Parathyroid adenoma (tissue), 2 donors: ENCODE measurements around the gene TMSB10.
A peak's percentile ranks its signal among the peaks of the same experiment; 100 is the strongest.

Experiments
- H2AFZ ChIP-seq: fragments of 300-600 bp; sonication (generic); one replicate; pipeline ENCODE4 v1.7.0; 2017; ENCODE audit warnings: antibody characterized with exemption, mild to moderate bottlenecking
- H3K27ac ChIP-seq: fragments of 300-600 bp; sonication (generic); one replicate; pipeline ENCODE4 v1.7.0; 2017
- H3K27me3 ChIP-seq: fragments of 300-600 bp; sonication (generic); one replicate; pipeline ENCODE4 v1.7.0; 2017; ENCODE audit warnings: low read length; ENCODE audit not compliant: control insufficient read depth, insufficient read depth
- H3K36me3 ChIP-seq: fragments of 300-600 bp; sonication (generic); one replicate; pipeline ENCODE4 v1.7.0; 2017; ENCODE audit warnings: low read length; ENCODE audit not compliant: control insufficient read depth, insufficient read depth
- H3K4me1 ChIP-seq: fragments of 300-600 bp; sonication (generic); one replicate; pipeline ENCODE4 v1.7.0; 2017; ENCODE audit warnings: control low read depth
- H3K4me2 ChIP-seq: fragments of 300-600 bp; sonication (generic); one replicate; pipeline ENCODE4 v1.7.0; 2017; ENCODE audit warnings: low read length
- H3K4me3 ChIP-seq: fragments of 300-600 bp; sonication (generic); one replicate; pipeline ENCODE4 v1.7.0; 2017; ENCODE audit warnings: low read depth, low read length
- H3K79me2 ChIP-seq: fragments of 300-600 bp; sonication (generic); one replicate; pipeline ENCODE4 v1.7.0; 2017; ENCODE audit warnings: control low read depth
- H3K9ac ChIP-seq: fragments of 300-600 bp; sonication (generic); one replicate; pipeline ENCODE4 v1.7.0; 2017; ENCODE audit warnings: mild to moderate bottlenecking
- H3K9me3 ChIP-seq: fragments of 300-600 bp; sonication (generic); one replicate; pipeline ENCODE4 v1.7.0; 2017; ENCODE audit warnings: low read length; ENCODE audit not compliant: control insufficient read depth
- TF ChIP-seq, protein P1 (sequence below): fragments of 300-600 bp; sonication (generic); IDR thresholded peaks from one replicate; pipeline ENCODE4 v1.7.0; 2017; ENCODE audit warnings: antibody characterized with exemption, mild to moderate bottlenecking
- donor health status: primary hyperparathyroidism.

TMSB10 gene

DNA sequence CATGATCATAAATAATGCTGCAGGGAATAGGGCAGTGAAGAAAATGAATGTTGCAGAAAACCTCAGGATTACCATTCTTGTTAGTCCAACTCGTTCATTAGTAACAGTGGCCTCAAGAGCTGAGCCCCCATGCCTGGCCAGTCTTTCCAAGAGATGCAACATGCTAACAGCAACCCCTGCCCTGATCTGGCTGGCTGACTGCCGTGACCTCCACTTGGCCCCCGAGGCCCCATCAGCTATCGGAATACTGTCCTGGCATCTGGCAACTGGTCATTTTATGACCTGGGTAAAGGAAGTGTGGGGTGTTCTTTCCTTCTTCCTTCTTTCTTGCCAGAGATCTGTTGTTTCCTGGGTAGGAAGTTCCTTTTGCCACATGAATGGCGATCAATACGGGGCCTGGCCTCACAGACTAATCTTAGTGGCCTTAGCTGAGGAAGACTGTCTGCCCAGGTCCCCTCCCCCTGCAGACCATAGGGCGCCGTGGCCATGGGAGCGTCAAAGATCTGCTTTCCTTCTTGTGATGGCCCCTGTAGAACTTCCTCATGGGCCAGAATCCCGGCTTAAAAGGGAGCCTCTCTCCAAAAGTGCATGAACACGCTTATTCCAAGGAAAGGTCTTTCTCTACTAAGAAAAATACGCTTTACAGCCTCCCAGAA, 14.0 kb upstream of the TMSB10 start:
- H3K4me3 ChIP-seq: no peak overlapping the region
- H3K36me3 ChIP-seq: no peaks in the 10 kb centered on the region
- H3K9ac ChIP-seq: no peak overlapping the region
- H2AFZ ChIP-seq: no peak overlapping the region
- no peaks in the 10 kb centered on the region for H3K4me1 ChIP-seq
- no peaks in the 10 kb centered on the region for H3K27me3 ChIP-seq
- H3K27ac ChIP-seq: no peak overlapping the region
- TF ChIP-seq, protein P1, sequence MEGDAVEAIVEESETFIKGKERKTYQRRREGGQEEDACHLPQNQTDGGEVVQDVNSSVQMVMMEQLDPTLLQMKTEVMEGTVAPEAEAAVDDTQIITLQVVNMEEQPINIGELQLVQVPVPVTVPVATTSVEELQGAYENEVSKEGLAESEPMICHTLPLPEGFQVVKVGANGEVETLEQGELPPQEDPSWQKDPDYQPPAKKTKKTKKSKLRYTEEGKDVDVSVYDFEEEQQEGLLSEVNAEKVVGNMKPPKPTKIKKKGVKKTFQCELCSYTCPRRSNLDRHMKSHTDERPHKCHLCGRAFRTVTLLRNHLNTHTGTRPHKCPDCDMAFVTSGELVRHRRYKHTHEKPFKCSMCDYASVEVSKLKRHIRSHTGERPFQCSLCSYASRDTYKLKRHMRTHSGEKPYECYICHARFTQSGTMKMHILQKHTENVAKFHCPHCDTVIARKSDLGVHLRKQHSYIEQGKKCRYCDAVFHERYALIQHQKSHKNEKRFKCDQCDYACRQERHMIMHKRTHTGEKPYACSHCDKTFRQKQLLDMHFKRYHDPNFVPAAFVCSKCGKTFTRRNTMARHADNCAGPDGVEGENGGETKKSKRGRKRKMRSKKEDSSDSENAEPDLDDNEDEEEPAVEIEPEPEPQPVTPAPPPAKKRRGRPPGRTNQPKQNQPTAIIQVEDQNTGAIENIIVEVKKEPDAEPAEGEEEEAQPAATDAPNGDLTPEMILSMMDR: no peak
- no peak overlapping the region for H3K4me2 ChIP-seq
- H3K79me2 ChIP-seq: no peaks in the 10 kb centered on the region
- H3K9me3 ChIP-seq: no peaks in the 10 kb centered on the region

DNA sequence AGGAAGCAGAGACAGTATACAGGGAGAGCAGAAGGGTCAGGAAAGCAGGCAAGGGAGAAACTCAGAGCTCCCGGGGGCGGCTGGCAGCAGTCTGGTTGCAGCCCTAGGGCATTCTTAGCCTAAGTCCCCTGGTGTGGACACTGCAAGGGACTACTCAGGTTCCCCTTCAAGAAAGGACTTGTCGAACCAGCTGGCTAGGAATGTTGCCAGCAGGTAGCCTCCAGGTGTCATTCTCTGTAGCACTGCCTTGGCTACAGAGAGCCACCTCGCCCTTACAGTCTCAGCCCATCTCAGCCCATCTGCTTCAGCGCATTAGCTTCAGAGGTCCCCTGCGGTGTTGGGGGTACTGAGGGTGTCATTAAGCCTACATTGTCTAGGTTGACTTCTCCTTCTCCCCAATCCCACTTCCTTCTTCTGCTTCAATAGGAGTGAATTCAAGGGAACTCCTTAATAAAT, 11.3 kb upstream of the TMSB10 start:
- Histone ChIP-seq H2AFZ (peak overlapping the region; percentile 31), H3K4me1 (no peaks in the 10 kb centered on the region), H3K4me2 (no peak overlapping the region), H3K36me3 (no peaks in the 10 kb centered on the region), H3K9ac (no peak overlapping the region), H3K27ac (no peak overlapping the region), H3K79me2 (no peaks in the 10 kb centered on the region), H3K4me3 (no peak overlapping the region), H3K27me3 (no peaks in the 10 kb centered on the region), H3K9me3 (no peaks in the 10 kb centered on the region)
- TF ChIP-seq, protein P1: no peak

DNA sequence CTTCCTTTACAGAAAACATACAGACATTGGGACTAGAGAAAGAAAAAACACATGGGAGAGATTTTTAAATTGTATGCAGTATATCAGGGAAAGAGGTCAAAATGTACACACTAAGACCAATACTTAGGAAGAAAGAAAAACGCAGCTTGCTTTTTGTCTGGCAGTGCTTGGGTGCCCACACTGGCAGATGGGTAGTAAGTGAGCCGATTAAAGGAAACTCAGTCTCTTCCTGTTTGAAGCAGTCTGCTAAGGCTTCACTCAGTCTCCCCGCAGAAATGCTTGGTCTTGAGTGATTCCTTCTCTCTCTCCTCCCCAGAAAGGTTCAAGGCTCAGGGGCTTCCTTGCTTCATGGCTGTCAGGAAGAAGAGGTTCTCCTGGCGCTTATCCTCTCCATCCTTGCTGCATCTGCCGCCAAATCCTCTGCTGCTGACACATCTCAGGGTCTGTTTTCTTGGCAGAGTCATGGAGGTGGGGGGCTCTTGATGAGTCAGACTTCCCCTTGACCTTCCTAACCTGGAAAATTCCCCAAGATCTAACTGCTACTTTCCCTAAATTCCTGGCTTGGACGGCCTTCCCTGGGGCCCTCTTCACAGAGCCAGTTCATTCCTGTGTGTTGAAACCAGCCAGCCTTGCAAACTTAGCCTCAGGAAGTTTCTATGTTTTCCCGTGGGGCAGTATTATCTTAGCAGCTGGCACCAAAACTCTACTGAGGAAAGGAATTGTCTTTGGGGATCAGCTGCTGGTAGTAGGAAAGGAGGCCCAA, 10.5 kb upstream of the TMSB10 start:
- Histone ChIP-seq H3K4me3 (no peak overlapping the region), H3K4me2 (no peak overlapping the region), H3K4me1 (no peaks in the 10 kb centered on the region), H3K27me3 (no peaks in the 10 kb centered on the region), H3K79me2 (no peaks in the 10 kb centered on the region), H3K9me3 (no peaks in the 10 kb centered on the region), H2AFZ (peak overlapping the region; percentile 11), H3K9ac (no peak overlapping the region), H3K27ac (no peak overlapping the region), H3K36me3 (no peaks in the 10 kb centered on the region)
- TF ChIP-seq, protein P1: no peak

DNA sequence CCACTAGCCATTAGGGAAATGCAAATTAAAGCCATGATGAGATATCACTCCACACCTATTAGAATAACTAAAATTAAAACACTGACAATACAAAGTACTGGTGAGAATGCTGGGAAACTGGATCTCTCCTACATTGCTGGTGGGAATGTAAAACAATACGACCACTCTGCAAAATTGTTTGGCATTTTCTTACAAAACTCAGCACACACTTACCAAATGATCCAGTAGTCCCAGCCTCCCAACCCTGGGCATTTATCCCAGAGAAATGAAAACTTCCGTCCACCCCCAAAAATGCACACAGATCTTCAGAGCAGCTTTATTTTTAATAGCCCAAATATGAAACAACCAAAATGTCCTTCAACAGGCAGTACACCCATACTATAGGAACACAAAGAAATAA, 8.9 kb upstream of the TMSB10 start:
- H3K9me3 ChIP-seq: no peaks in the 10 kb centered on the region
- no peaks in the 10 kb centered on the region for H3K27me3 ChIP-seq
- H2AFZ ChIP-seq: no peak overlapping the region
- no peak overlapping the region for H3K4me3 ChIP-seq
- no peaks in the 10 kb centered on the region for H3K36me3 ChIP-seq
- no peak overlapping the region for H3K4me2 ChIP-seq
- H3K79me2 ChIP-seq: no peaks in the 10 kb centered on the region
- TF ChIP-seq, protein P1: no peak
- no peaks in the 10 kb centered on the region for H3K4me1 ChIP-seq
- H3K27ac ChIP-seq: no peak overlapping the region
- H3K9ac ChIP-seq: no peak overlapping the region
